ENCODE measurements around the gene MORF4L2.
A peak's percentile ranks its signal among the peaks of the same experiment; 100 is the strongest.

The MORF4L2 gene

DNA sequence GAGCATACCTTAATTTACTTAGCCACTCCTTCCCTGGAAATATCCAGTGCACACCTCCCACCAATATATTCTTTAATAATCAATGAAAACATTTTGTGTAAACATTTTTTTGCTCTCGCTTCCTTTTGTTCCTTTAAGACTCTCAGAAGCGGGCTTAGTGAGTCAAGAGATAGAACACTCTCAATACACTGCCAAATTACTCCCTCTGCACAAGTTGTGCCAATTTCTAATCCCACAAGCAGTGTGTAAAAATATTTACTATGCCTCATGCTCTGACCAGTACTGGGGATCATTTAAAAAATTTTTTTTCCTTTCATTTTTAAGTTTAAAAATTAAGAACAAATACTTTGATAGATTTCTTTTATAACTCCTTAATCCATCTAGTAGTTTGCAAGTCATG lies 5.1 kb downstream of the MORF4L2 start:
- DNase-seq (ENCODE audit: low read depth in 2 of 2) = peak in 1 of 2 donors; percentile 42
- no peak overlapping the region for H3K4me3 ChIP-seq (replicated peaks in 1 of 2; ENCODE audit: low read depth in 2 of 2, low read length in 2 of 2)
- TF ChIP-seq CTCF (IDR thresholded peaks at IDR 0.05; ENCODE audit: low read depth, low read length) = no peak

GRCh38 chrX:103678199-103678993 lies 8.1 kb downstream of the MORF4L2 start:
- peak in 1 of 2 donors; percentile 54 for DNase-seq (ENCODE audit: low read depth in 2 of 2)
- TF ChIP-seq CTCF (IDR thresholded peaks at IDR 0.05; ENCODE audit: low read depth, low read length) = no peak
- no peak overlapping the region for H3K4me3 ChIP-seq (replicated peaks in 1 of 2; ENCODE audit: low read depth in 2 of 2, low read length in 2 of 2)

DNA sequence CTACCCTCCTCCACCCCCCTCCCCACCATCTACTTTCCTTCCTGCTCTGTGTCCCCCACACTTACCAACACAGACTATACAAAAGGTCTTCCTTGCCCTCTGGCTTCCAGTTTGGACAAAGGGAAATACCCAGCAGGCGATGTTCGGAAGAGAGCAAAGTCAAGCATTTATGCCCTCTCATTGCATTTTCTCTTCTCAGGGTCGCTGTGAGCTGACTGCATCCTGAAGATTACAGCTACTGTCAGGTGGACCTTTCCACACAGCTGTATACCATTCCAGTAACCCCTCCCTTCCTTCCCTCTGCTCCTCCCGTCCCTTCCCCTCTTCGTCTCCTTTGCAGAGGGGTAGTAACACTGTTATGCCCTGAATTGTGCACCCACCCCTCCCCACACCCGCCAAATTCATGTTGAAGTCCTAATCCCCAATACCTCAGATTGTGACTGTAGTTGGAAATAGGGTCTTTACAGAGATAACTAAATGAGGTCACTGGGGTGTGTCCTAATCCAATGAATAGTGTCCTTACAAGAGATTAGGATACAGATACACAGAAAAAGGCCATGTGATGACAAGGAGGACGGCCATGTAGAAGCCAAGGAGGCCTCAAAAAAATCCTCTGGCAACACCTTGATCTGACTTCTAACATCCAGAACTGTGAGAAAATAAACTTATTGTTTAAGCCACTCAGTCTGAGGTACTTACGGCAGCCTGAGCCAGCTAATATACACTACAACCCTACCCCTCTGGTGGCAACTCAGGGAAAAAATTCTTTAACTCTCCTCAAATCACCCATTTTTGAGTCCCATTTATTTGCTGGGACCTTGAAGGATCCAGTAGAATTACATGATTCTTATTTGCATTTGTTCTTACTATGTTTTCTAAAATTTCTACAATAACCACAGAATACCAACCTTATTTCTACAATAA lies 11.7 kb downstream of the MORF4L2 start:
- DNase-seq (ENCODE audit: low read depth in 2 of 2) = no peak
- H3K4me3 ChIP-seq (replicated peaks in 1 of 2; ENCODE audit: low read depth in 2 of 2, low read length in 2 of 2) = no peak overlapping the region
- TF ChIP-seq CTCF (IDR thresholded peaks at IDR 0.05; ENCODE audit: low read depth, low read length) = no peak

DNA sequence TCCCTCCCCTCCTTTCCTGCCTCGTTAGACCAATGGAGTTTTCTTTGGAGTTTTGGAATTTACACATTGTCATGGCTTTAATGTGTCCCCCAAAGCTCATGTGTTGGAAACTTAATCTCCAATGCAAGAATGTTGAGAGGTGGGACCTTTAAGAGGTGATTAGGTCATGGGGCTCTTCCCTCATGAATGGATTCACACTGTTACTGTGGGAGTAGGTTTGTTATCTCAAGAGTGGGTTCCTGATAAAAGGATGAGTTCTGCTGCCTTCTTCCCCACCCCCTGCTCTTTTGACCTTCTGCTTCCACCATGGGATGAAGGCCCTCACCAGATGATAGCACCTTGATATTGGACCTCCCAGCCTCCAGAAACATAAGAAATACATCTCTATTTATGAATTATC lies 16.8 kb downstream of the MORF4L2 start:
- no peak for TF ChIP-seq CTCF (IDR thresholded peaks at IDR 0.05; ENCODE audit: low read depth, low read length)
- H3K4me3 ChIP-seq (replicated peaks in 1 of 2; ENCODE audit: low read depth in 2 of 2, low read length in 2 of 2) = no peak overlapping the region
- no peak for DNase-seq (ENCODE audit: low read depth in 2 of 2)

- DNase-seq (ENCODE audit: low read depth in 2 of 2) = no peak
- H3K4me3 ChIP-seq (replicated peaks in 1 of 2; ENCODE audit: low read depth in 2 of 2, low read length in 2 of 2) = no peak overlapping the region
- TF ChIP-seq CTCF (IDR thresholded peaks at IDR 0.05; ENCODE audit: low read depth, low read length) = no peak
These were observed 20.0 kb downstream of the MORF4L2 start for GRCh38 chrX:103666202-103667107.

Data from cardiac fibroblast (primary cell).